SU-DHL-6 (cell line): ENCODE results near the gene TESK2.

Source experiments
- H2AFZ ChIP-seq: fragments of 200-600 bp; sonication (generic); 2 replicates; pipeline ENCODE4 v1.6.1; 2014; ENCODE audit warnings: low read depth, mild to moderate bottlenecking, moderate library complexity, mixed read lengths, antibody characterized with exemption, low read length; ENCODE audit not compliant: severe bottlenecking
- H3F3A ChIP-seq: fragments of 200-600 bp; shearing (Covaris generic); 2 replicates; pipeline ENCODE4 v1.6.0; 2016; ENCODE audit warnings: antibody characterized with exemption, mild to moderate bottlenecking; ENCODE audit not compliant: insufficient read depth
- H3K27ac ChIP-seq: fragments of 200-600 bp; sonication (generic); 2 replicates; pipeline ENCODE4 v1.5.1; 2016; ENCODE audit warnings: low read depth, mild to moderate bottlenecking, low read length, moderate library complexity, mixed read lengths
- H3K27me3 ChIP-seq: fragments of 200-600 bp; sonication (generic), shearing (Covaris generic); 2 replicates; pipeline ENCODE4 v1.6.0; 2014; ENCODE audit warnings: mild to moderate bottlenecking, low read length
- H3K36me3 ChIP-seq: fragments of 200-600 bp; sonication (generic); 2 replicates; pipeline ENCODE4 v1.6.1; 2014; ENCODE audit warnings: mild to moderate bottlenecking, low read length, mixed read lengths
- H3K4me2 ChIP-seq: fragments of 300-600, 200-600 bp; shearing (Covaris generic), sonication (generic); 2 replicates; pipeline ENCODE4 v1.6.0; 2014; ENCODE audit warnings: low read length, low read depth, mild to moderate bottlenecking; ENCODE audit not compliant: poor library complexity, severe bottlenecking
- H3K4me3 ChIP-seq: fragments of 200-600 bp; sonication (generic); 2 replicates; pipeline ENCODE4 v1.5.1; 2014; ENCODE audit warnings: antibody characterized with exemption, low read length, mild to moderate bottlenecking, mixed read lengths; ENCODE audit not compliant: insufficient read depth, poor library complexity, severe bottlenecking
- H3K79me2 ChIP-seq: fragments of 200-600 bp; sonication (generic); 2 replicates; pipeline ENCODE4 v1.6.1; 2014; ENCODE audit warnings: mild to moderate bottlenecking, low read length, moderate library complexity; ENCODE audit not compliant: insufficient read depth
- H3K9ac ChIP-seq: fragments of 200-600 bp; sonication (generic); 2 replicates; pipeline ENCODE4 v1.7.0; 2014; ENCODE audit warnings: mild to moderate bottlenecking, low read length
- H3K9me2 ChIP-seq: fragments of 200-600 bp; sonication (generic); replicated peaks from 2 replicates; pipeline ENCODE4 v1.6.1; 2014; ENCODE audit warnings: low read length; ENCODE audit not compliant: insufficient read depth
- H3K9me3 ChIP-seq: fragments of 200-600 bp; sonication (generic); 2 replicates; pipeline ENCODE4 v1.6.1; 2014; ENCODE audit warnings: low read length, mixed read lengths; ENCODE audit not compliant: insufficient read depth
- H4K20me1 ChIP-seq: fragments of 200-600 bp; sonication (generic); 2 replicates; pipeline ENCODE4 v1.6.1; 2014; ENCODE audit warnings: low read depth, mild to moderate bottlenecking, antibody characterized with exemption, low read length, moderate library complexity, mixed read lengths
- CTCF ChIP-seq: fragments of 200-600 bp; sonication (generic); IDR thresholded peaks from one replicate; pipeline ENCODE4 v1.5.1; 2017; ENCODE audit warnings: antibody characterized with exemption, mild to moderate bottlenecking, low read length, moderate library complexity; ENCODE audit not compliant: insufficient read depth, poor library complexity, severe bottlenecking
- EZH2phosphoT487 ChIP-seq: fragments of 200-600 bp; sonication (generic), shearing (Covaris generic); conservative IDR thresholded peaks from 2 replicates; pipeline ENCODE4 v1.6.1; 2018; ENCODE audit warnings: mild to moderate bottlenecking, antibody characterized with exemption, low read length, moderate library complexity, mixed read lengths

TESK2 gene

GRCh38 chr1:45305231-45305630, 185.7 kb downstream of the TESK2 start:
- Histone ChIP-seq H3K4me3 (no peak overlapping the region), H3F3A (peaks cover 27% of the 10 kb centered on the region), H3K4me2 (peak overlapping the region; percentile 85), H2AFZ (no peak overlapping the region), H3K9me3 (no peaks in the 10 kb centered on the region), H3K27me3 (no peaks in the 10 kb centered on the region), H4K20me1 (no peaks in the 10 kb centered on the region), H3K9me2 (no peaks in the 10 kb centered on the region), H3K27ac (no peak overlapping the region), H3K9ac (no peak overlapping the region), H3K36me3 (no peaks in the 10 kb centered on the region), H3K79me2 (no peaks in the 10 kb centered on the region)
- TF ChIP-seq CTCF (no peak), EZH2phosphoT487 (no peak)

GRCh38 chr1:45304311-45305081, 186.5 kb downstream of the TESK2 start:
- no peaks in the 10 kb centered on the region for H3K9me3 ChIP-seq
- H3K4me2 ChIP-seq, result peak overlapping the region; percentile 85
- TF ChIP-seq CTCF (no peak), EZH2phosphoT487 (no peak)
- H3K4me3 ChIP-seq, result peak overlapping the region; percentile 67
- no peaks in the 10 kb centered on the region for H3K9me2 ChIP-seq
- no peaks in the 10 kb centered on the region for H3K27me3 ChIP-seq
- H2AFZ ChIP-seq, result peak overlapping the region; percentile 60
- peak overlapping the region; percentile 69 for H3K27ac ChIP-seq
- H3K9ac ChIP-seq, result peak overlapping the region; percentile 75
- no peaks in the 10 kb centered on the region for H3K79me2 ChIP-seq
- no peaks in the 10 kb centered on the region for H3K36me3 ChIP-seq
- no peaks in the 10 kb centered on the region for H4K20me1 ChIP-seq
- peaks cover 27% of the 10 kb centered on the region for H3F3A ChIP-seq

- Histone ChIP-seq H3K4me2 (peak overlapping the region; percentile 85), H3K4me3 (peak overlapping the region; percentile 67), H3K36me3 (no peaks in the 10 kb centered on the region), H4K20me1 (no peaks in the 10 kb centered on the region), H3K27ac (peak overlapping the region; percentile 69), H3K9me2 (no peaks in the 10 kb centered on the region), H3F3A (peaks cover 27% of the 10 kb centered on the region), H3K9ac (peak overlapping the region; percentile 75), H3K79me2 (no peaks in the 10 kb centered on the region), H3K27me3 (no peaks in the 10 kb centered on the region), H3K9me3 (no peaks in the 10 kb centered on the region), H2AFZ (peak overlapping the region; percentile 96)
- TF ChIP-seq EZH2phosphoT487 (no peak), CTCF (peak; percentile 81)
Observed at GRCh38 chr1:45303520-45304310, 187.2 kb downstream of the TESK2 start.
